CD4-positive, CD25-positive, alpha-beta regulatory T cell (primary cell): ENCODE results near the gene SH3BGRL3. TPM values are rescaled to one million over a fixed set of nuclear protein-coding genes. Genes with fewer than 3 reads are reported as not detected.
"Not testable (repeated sequence)": the region's sequence is repeated elsewhere in the genome, so short reads cannot be mapped to it uniquely, and the experiment has no call there.

ENCODE experiments used
- ATAC-seq, 2 donors: fragments of 150-1000 bp; cut with Tn5 transposase; one replicate each; pipeline ENCODE4 v1.10.0; 2021; ENCODE audit warnings: low read depth in 2 of 2, moderate number of reproducible peaks in 2 of 2, moderate library complexity in 1 of 2
- DNase-seq, 3 donors: peaks; one replicate each; pipeline versions ENCODE4 v3.0.0 to v3.0.0-alpha.2; 2012 to 2022; ENCODE audit warnings: mixed read lengths in 1 of 3
- H3K27ac ChIP-seq: one replicate; pipeline ENCODE4 v1.7.0; 2013; ENCODE audit warnings: mild to moderate bottlenecking, low read length; ENCODE audit not compliant: insufficient read depth, poor library complexity, severe bottlenecking
- H3K27me3 ChIP-seq: one replicate; pipeline ENCODE4 v1.7.0; 2013; ENCODE audit warnings: low read length; ENCODE audit not compliant: control insufficient read depth, insufficient read depth
- H3K36me3 ChIP-seq: one replicate; pipeline ENCODE4 v1.7.0; 2013; ENCODE audit warnings: mild to moderate bottlenecking, low read length, moderate library complexity; ENCODE audit not compliant: control insufficient read depth, insufficient read depth
- H3K4me1 ChIP-seq: 2 replicates; pipeline ENCODE4 v1.7.0; 2013; ENCODE audit warnings: mild to moderate bottlenecking, low read length; ENCODE audit not compliant: insufficient read depth, control insufficient read depth, poor library complexity, severe bottlenecking
- H3K4me3 ChIP-seq: one replicate; pipeline ENCODE4 v1.7.0; 2013; ENCODE audit warnings: low read depth, mild to moderate bottlenecking, low read length, moderate library complexity
- H3K9me3 ChIP-seq, 2 experiments: 1 replicate in 1 of 2; 2 replicates in 1 of 2; pipeline ENCODE4 v1.7.0; 2013; ENCODE audit warnings: low read length in 2 of 2, mild to moderate bottlenecking in 1 of 2, moderate library complexity in 1 of 2; ENCODE audit not compliant: control insufficient read depth in 2 of 2
- H3K27ac Mint-ChIP-seq, 3 donors: one replicate each; pipeline ENCODE4 v1.8.0; 2020 to 2022; ENCODE audit warnings: mild to moderate bottlenecking in 3 of 3, mixed read lengths in 3 of 3, moderate library complexity in 2 of 3
- H3K27me3 Mint-ChIP-seq: one replicate; pipeline ENCODE4 v1.8.0; 2022; ENCODE audit warnings: mild to moderate bottlenecking, mixed read lengths
- H3K36me3 Mint-ChIP-seq: one replicate; pipeline ENCODE4 v1.8.0; 2020; ENCODE audit warnings: mixed read lengths
- H3K4me1 Mint-ChIP-seq, 4 donors: one replicate each; pipeline ENCODE4 v1.8.0; 2020 to 2022; ENCODE audit warnings: mixed read lengths in 4 of 4, mild to moderate bottlenecking in 1 of 4
- H3K4me3 Mint-ChIP-seq, 4 donors: one replicate each; pipeline ENCODE4 v1.8.0; 2020 to 2022; ENCODE audit warnings: mild to moderate bottlenecking in 4 of 4, mixed read lengths in 4 of 4, moderate library complexity in 3 of 4
- H3K9me3 Mint-ChIP-seq, 7 donors: one replicate each; pipeline ENCODE4 v1.8.0; 2020 to 2022; ENCODE audit warnings: mixed read lengths in 7 of 7, mild to moderate bottlenecking in 3 of 7, moderate library complexity in 2 of 7
- polyA plus RNA-seq, 4 donors: library from polyadenylated mRNA; unstranded; fragments of 300-500 nt; fragmentation: Illumina TruSeq; gene quantifications; one replicate each; pipeline ENCODE4 v1.2.3, GENCODE V29; 2021
- total RNA-seq: library from RNA; stranded (reverse); gene quantifications from one replicate; pipeline ENCODE4 v1.2.3, GENCODE V29; 2022

Gene SH3BGRL3
- total and polyA plus RNA-seq, 5 donors from 2014 or later = 404 to 1,853 (median 1,136) TPM

DNA sequence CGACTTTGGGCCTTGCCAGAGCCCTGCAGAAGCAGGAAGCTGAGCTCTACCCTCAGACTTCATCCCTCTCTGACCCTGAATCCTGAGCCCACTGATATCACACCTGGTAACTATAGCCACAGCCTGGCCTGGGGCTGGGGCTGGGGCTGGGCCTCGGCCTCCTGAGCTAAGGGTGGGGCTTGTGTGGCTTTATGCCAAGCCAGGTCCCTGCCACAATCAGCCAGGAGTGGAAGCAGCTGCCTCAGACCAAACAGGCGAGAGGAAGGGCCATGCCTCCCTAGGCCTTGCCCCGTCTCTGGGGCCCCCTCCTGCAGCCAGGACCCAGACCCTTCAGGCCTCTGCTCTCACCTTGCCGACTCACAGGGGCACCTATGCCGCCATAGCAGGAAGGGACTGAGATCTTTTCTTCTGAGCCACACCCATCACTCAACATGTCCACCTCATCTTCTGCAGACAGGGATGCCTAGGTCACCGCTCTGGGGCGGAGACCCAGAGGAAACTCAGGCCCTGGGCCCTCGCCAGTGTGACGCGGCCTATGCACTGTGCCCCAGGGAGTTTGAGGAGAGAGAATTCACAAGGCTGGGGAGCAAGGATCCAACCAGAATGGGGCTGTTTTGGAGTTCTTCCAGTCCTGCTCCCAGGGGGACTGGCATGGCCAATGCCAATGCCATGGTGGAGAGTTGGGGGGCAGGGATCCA lies 20.8 kb downstream of the SH3BGRL3 start:
- Mint-ChIP-seq H3K36me3 (peaks cover 3% of the 10 kb centered on the region), H3K4me3 (peak overlapping the region in 1 of 4 donors; percentile 47), H3K27ac (peak overlapping the region; percentile 62 to 92 (median 67)), H3K9me3 (peaks cover 0 to 2% (median 0%) of the 10 kb centered on the region in 7 donors), H3K4me1 (peaks cover 0 to 30% (median 11%) of the 10 kb centered on the region in 4 donors), H3K27me3 (no peaks in the 10 kb centered on the region)
- H3K4me3 ChIP-seq = no peak overlapping the region
- no peaks in the 10 kb centered on the region for H3K9me3 ChIP-seq
- no peak for ATAC-seq
- H3K27ac ChIP-seq = no peak overlapping the region
- H3K36me3 ChIP-seq = no peaks in the 10 kb centered on the region
- H3K27me3 ChIP-seq = no peaks in the 10 kb centered on the region
- DNase-seq = no peak
- peaks cover 3% of the 10 kb centered on the region for H3K4me1 ChIP-seq

DNA sequence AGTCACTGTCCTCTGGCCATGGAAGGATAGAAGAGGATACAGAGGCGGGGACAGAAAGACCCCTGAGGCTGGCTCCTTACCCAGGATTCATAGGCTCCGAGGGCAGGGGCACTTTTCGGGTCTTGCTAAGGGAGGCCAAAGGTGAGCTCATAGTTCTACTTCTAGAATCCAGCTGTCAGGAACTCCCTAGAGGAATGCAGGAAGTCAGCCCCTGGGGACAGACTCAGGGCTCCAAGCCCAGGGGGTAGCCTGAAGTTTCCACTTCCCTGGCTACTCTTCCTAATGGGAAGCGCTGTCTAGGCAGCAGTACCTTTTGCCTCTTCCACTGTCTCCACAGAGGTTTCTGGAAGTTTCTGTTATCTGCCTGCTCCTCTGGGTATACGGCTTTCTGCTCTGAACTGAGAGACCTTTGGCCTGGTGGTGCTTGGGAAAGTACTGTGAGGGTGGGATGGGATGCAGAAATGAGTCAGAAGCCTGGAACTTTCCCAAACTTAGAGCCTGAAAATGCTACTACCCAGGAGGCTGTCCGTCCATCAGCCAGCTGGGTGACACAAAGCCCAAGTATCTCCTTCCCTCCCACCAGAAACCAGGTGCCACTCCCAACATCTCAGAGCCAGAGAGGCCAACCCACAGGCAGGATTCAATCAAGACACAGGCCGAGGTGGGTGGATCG lies 23.0 kb downstream of the SH3BGRL3 start:
- H3K36me3 Mint-ChIP-seq = no peaks in the 10 kb centered on the region
- H3K27me3 Mint-ChIP-seq = no peaks in the 10 kb centered on the region
- Histone ChIP-seq H3K36me3 (no peaks in the 10 kb centered on the region), H3K9me3 (no peaks in the 10 kb centered on the region), H3K27ac (no peak overlapping the region), H3K4me3 (no peak overlapping the region), H3K4me1 (peaks cover 21% of the 10 kb centered on the region), H3K27me3 (no peaks in the 10 kb centered on the region)
- no peaks in the 10 kb centered on the region for H3K9me3 Mint-ChIP-seq
- ATAC-seq (no peak), DNase-seq (no peak)
- peak overlapping the region in 1 of 3 donors; percentile 25 for H3K27ac Mint-ChIP-seq
- H3K4me1 Mint-ChIP-seq = peaks cover 8 to 44% (median 29%) of the 10 kb centered on the region in 4 donors
- peak overlapping the region in 1 of 4 donors; percentile 74 for H3K4me3 Mint-ChIP-seq

DNA sequence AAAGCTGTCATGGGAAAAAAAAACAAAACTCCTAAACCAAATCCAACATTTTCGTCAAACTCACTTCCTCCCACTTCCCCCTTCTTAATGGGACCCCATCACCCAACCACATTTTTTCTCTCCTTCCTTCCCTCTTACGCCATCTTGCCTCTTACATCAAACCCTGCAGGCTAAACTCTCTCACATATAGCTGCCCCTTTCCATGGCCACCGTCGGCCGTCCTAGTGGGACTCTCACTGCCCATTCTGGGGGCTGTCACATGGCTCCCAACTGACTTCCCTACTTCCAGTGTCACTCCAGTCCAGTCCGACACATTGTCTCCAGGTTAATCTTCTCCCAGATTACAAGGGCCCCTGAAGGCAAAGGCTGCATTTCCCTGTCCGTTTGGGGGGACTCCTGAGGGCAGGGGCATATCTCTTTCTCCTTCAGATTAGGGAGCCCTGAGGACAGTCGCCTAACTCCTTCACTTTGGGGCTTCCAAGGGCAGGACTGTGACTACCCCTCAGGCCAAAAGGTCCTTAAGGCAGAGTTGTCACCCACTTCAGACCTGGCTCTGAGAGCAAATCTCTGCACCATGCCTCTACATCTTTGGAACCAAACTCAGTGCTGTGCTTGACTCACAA lies 25.9 kb downstream of the SH3BGRL3 start:
- no peaks in the 10 kb centered on the region for H3K36me3 Mint-ChIP-seq
- H3K4me3 Mint-ChIP-seq = peak overlapping the region; percentile 86 to 100 (median 98)
- peak overlapping the region; percentile 77 for H3K4me3 ChIP-seq
- no peak for DNase-seq
- peaks cover 13 to 39% (median 25%) of the 10 kb centered on the region in 4 donors for H3K4me1 Mint-ChIP-seq
- H3K9me3 Mint-ChIP-seq = no peaks in the 10 kb centered on the region
- H3K9me3 ChIP-seq = no peaks in the 10 kb centered on the region
- H3K27ac ChIP-seq = peak overlapping the region; percentile 81
- H3K27me3 Mint-ChIP-seq = no peaks in the 10 kb centered on the region
- no peaks in the 10 kb centered on the region for H3K36me3 ChIP-seq
- no peaks in the 10 kb centered on the region for H3K27me3 ChIP-seq
- H3K4me1 ChIP-seq = peaks cover 31% of the 10 kb centered on the region
- no peak for ATAC-seq
- H3K27ac Mint-ChIP-seq = peak overlapping the region; percentile 94 to 96 (median 96)

DNA sequence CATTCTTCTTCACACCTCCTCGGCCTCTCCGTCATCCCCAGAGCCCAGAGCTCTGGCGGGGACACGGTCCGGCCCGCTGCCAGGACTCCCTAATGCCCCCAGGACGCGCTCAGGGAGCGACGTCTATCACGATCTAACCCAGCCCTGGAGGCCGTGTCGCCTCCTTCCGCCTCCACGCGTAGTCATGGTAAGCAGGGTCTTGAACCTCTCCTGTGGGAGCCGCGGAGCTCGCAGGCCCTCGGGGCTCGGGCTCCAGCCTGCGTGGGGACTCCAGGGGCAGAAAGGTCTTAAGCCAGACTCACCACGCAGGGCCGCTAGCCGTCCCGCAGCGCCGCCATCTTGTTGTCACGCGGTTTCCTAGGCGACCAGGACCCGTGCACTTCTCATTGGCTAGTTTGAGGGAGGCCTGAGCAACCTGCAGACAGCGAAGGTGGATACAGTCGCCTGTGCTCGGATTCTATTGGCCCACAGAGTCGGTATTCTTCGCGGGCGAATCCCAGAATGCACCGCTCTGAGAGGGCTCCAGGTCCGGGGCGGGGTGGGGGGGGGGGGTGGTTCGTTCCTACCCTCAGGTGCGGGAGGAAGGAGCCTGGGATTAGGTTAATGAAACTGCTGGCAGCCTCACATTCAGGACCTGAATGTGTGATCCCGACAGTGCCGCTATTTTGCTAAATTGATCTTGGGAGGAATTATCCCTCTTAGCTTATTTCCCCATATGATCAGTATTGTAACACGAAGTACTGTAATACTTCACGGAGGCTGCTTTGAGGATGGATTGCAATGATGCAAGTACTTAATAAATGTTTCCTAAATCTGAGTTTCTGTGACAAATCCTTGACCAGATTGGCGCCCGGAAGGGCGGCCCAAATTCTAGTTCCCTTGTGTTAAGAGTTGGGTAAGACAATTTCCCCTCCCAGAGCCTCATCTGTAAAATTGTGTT lies 26.7 kb downstream of the SH3BGRL3 start, which contains the start of gene UBXN11:
TSS of gene UBXN11 (minus strand) at position 347 of the 940 bp plus-strand sequence. CDS start 3,753 bp downstream, outside the sequence.
- peak within 1 kb of the TSS; percentile 81 for H3K4me3 ChIP-seq
- H3K4me1 ChIP-seq = peaks cover 31% of the 10 kb centered on the region
- Mint-ChIP-seq H3K36me3 (no peaks in the 10 kb centered on the region), H3K4me3 (peak within 1 kb of the TSS; percentile 86 to 100 (median 98)), H3K9me3 (no peaks in the 10 kb centered on the region), H3K27ac (peak within 1 kb of the TSS; percentile 94 to 96 (median 96)), H3K4me1 (peaks cover 13 to 40% (median 25%) of the 10 kb centered on the region in 4 donors), H3K27me3 (no peaks in the 10 kb centered on the region)
- H3K36me3 ChIP-seq = no peaks in the 10 kb centered on the region
- ATAC-seq (peak; percentile 100), DNase-seq (peak; percentile 92 to 97 (median 93))
- no peaks in the 10 kb centered on the region for H3K27me3 ChIP-seq
- peak within 1 kb of the TSS; percentile 81 for H3K27ac ChIP-seq
- H3K9me3 ChIP-seq = no peaks in the 10 kb centered on the region

DNA sequence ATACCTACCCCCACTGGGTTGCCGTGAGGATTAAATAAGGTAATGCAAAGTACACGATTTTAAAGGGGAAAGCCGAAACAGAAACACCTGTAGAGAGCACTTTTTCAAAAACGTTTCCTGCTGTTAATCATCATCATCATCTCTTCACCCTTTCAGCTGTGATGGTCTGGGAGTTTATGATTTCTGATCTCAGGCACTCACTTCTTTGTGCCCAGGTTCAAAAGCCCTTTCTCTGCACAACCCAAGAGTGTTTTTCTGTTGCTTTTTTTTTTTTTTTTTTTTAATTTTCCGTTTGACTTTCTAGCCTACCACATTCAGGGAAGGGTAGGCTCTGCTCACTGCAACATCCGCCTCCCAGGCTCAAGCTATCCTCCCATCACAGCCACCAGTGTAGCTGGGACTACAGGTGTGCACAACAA lies 27.5 kb downstream of the SH3BGRL3 start:
- H3K27me3 Mint-ChIP-seq = no peaks in the 10 kb centered on the region
- peak overlapping the region; percentile 81 for H3K27ac ChIP-seq
- peak overlapping the region; percentile 86 to 100 (median 98) for H3K4me3 Mint-ChIP-seq
- H3K9me3 Mint-ChIP-seq = no peaks in the 10 kb centered on the region
- peak overlapping the region; percentile 93 to 94 (median 93) for H3K27ac Mint-ChIP-seq
- H3K36me3 Mint-ChIP-seq = no peaks in the 10 kb centered on the region
- H3K4me1 ChIP-seq = peaks cover 31% of the 10 kb centered on the region
- ATAC-seq (no peak), DNase-seq (peak in 2 of 3 donors; percentile 59 to 79)
- H3K4me3 ChIP-seq = peak overlapping the region; percentile 81
- no peaks in the 10 kb centered on the region for H3K36me3 ChIP-seq
- no peaks in the 10 kb centered on the region for H3K27me3 ChIP-seq
- H3K4me1 Mint-ChIP-seq = peaks cover 18 to 45% (median 29%) of the 10 kb centered on the region in 4 donors
- no peaks in the 10 kb centered on the region for H3K9me3 ChIP-seq

DNA sequence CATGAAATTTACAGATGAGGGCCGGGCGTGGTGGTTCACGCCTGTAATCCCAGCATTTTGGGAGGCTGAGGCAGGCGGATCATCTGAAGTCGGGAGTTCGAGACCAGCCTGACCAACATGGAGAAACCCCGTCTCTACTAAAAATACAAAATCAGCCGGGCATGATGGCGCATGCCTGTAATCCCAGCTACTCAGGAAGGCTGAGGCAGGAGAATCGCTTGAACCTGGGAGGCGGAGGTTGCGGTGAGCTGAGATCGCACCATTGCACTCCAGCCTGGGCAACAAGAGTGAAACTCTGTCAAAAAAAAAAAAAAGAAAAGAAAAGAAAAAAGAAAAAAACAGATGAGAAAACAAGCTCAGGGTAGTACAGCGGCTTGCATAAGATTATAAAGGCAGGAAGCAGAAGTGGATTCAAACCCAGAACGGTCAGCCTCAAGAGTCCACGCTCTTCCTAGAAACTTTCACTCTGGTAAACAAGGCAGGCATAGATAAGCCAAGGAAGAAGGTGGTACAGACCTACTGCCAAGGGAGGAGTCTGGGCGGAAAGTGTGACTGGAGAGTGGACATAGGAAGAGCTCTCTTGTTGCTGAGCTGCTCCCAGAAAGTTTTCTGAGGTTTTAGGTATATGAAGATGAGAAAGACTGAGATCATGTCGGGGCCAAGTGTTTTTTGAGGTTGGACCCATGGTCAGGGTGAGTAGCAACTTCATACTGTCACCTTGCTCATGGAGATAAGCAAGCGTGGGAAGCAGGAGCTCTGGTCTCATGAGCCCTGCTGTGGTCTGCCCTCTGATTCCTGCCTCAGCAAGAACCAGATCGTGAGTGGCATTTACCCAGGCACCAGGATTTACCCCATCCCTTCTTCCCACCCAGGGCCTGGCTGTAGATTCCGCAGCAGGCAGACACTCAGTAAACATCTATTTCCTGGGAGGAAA lies 28.3 kb downstream of the SH3BGRL3 start:
- not testable (repeated sequence) for H3K27me3 ChIP-seq, ATAC-seq, H3K36me3 ChIP-seq, DNase-seq, H3K27me3 Mint-ChIP-seq, H3K36me3 Mint-ChIP-seq, H3K9me3 Mint-ChIP-seq, H3K9me3 ChIP-seq
- peak overlapping the region; percentile 81 for H3K4me3 ChIP-seq
- H3K27ac Mint-ChIP-seq = peak overlapping the region; percentile 93 to 94 (median 93)
- H3K4me3 Mint-ChIP-seq = peak overlapping the region; percentile 66 to 98 (median 92)
- H3K27ac ChIP-seq = peak overlapping the region; percentile 81
- peaks cover 18 to 49% (median 30%) of the 10 kb centered on the region in 4 donors for H3K4me1 Mint-ChIP-seq
- H3K4me1 ChIP-seq = peaks cover 31% of the 10 kb centered on the region
